ENCODE results near the gene TIMM8B.
"Not testable (repeated sequence)": the region's sequence is repeated elsewhere in the genome, so short reads cannot be mapped to it uniquely, and the experiment has no call there.

The TIMM8B gene

GRCh38 chr11:112057170-112057569, 29.4 kb downstream of the TIMM8B start:
- no peak for TF ChIP-seq JUND (IDR thresholded peaks at IDR 0.05; ENCODE audit: low read depth)
- in situ Hi-C loops (cut with HindIII; ENCODE audit: low pct_unique_long_range_greater_than_20kb, low sequenced_read_pairs): no loop called here

GRCh38 chr11:112051768-112052167, 34.8 kb downstream of the TIMM8B start:
- in situ Hi-C loops (cut with HindIII; ENCODE audit: low pct_unique_long_range_greater_than_20kb, low sequenced_read_pairs): no loop called here
- no peak for DNase-seq (ENCODE audit: low read depth in 1 of 2, low spot score in 1 of 2)
- no peak for TF ChIP-seq JUND (IDR thresholded peaks at IDR 0.05; ENCODE audit: low read depth)

More at GRCh38 chr11:112057170-112057569, 29.4 kb downstream of the TIMM8B start:
- no peak for DNase-seq (ENCODE audit: low read depth in 1 of 2, low spot score in 1 of 2)

GRCh38 chr11:112050721-112051120, 35.8 kb downstream of the TIMM8B start:
- DNase-seq (ENCODE audit: low read depth in 1 of 2, low spot score in 1 of 2): no peak
- no peak for TF ChIP-seq JUND (IDR thresholded peaks at IDR 0.05; ENCODE audit: low read depth)
- in situ Hi-C loops (cut with HindIII; ENCODE audit: low pct_unique_long_range_greater_than_20kb, low sequenced_read_pairs): no loop called here

GRCh38 chr11:112049777-112050176, 36.8 kb downstream of the TIMM8B start:
- no peak for TF ChIP-seq JUND (IDR thresholded peaks at IDR 0.05; ENCODE audit: low read depth)
- DNase-seq (ENCODE audit: low read depth in 1 of 2, low spot score in 1 of 2): no peak
- in situ Hi-C loops (cut with HindIII; ENCODE audit: low pct_unique_long_range_greater_than_20kb, low sequenced_read_pairs): no loop called here

GRCh38 chr11:112048256-112048655, 38.3 kb downstream of the TIMM8B start:
- in situ Hi-C loops (cut with HindIII; ENCODE audit: low pct_unique_long_range_greater_than_20kb, low sequenced_read_pairs); DNase-seq (ENCODE audit: low read depth in 1 of 2, low spot score in 1 of 2): not testable (repeated sequence)

- in situ Hi-C loops (cut with HindIII; ENCODE audit: low pct_unique_long_range_greater_than_20kb, low sequenced_read_pairs); DNase-seq (ENCODE audit: low read depth in 1 of 2, low spot score in 1 of 2): not testable (repeated sequence)
These were observed 39.9 kb downstream of the TIMM8B start for GRCh38 chr11:112046647-112047046.

- TF ChIP-seq JUND (IDR thresholded peaks at IDR 0.05; ENCODE audit: low read depth): no peak
- in situ Hi-C loops (cut with HindIII; ENCODE audit: low pct_unique_long_range_greater_than_20kb, low sequenced_read_pairs): no loop called here
- DNase-seq (ENCODE audit: low read depth in 1 of 2, low spot score in 1 of 2): no peak
These were observed 41.6 kb downstream of the TIMM8B start for GRCh38 chr11:112044961-112045360.

GRCh38 chr11:112042961-112043304, 43.6 kb downstream of the TIMM8B start:
- no peak for DNase-seq (ENCODE audit: low read depth in 1 of 2, low spot score in 1 of 2)
- in situ Hi-C loops (cut with HindIII; ENCODE audit: low pct_unique_long_range_greater_than_20kb, low sequenced_read_pairs): no loop called here
- no peak for TF ChIP-seq JUND (IDR thresholded peaks at IDR 0.05; ENCODE audit: low read depth)

- DNase-seq (ENCODE audit: low read depth in 1 of 2, low spot score in 1 of 2): no peak
- no peak for TF ChIP-seq JUND (IDR thresholded peaks at IDR 0.05; ENCODE audit: low read depth)
- in situ Hi-C loops (cut with HindIII; ENCODE audit: low pct_unique_long_range_greater_than_20kb, low sequenced_read_pairs): no loop called here
These were observed 44.2 kb downstream of the TIMM8B start for GRCh38 chr11:112042161-112042960.

- in situ Hi-C loops (cut with HindIII; ENCODE audit: low pct_unique_long_range_greater_than_20kb, low sequenced_read_pairs): no loop called here
- no peak for DNase-seq (ENCODE audit: low read depth in 1 of 2, low spot score in 1 of 2)
- TF ChIP-seq JUND (IDR thresholded peaks at IDR 0.05; ENCODE audit: low read depth): no peak
These were observed 49.0 kb downstream of the TIMM8B start for GRCh38 chr11:112037527-112037926.

Data from T47D (cell line).